ENCODE results near the gene CXCL5. TPM values are rescaled to one million over a fixed set of nuclear protein-coding genes. Genes with fewer than 3 reads are reported as not detected.
"Not testable (repeated sequence)": the region's sequence is repeated elsewhere in the genome, so short reads cannot be mapped to it uniquely, and the experiment has no call there.

Gene CXCL5
- total RNA-seq, 3 donors from 2014 or later = 0.15 TPM; not detected in 2

- Histone ChIP-seq H3K27me3 (no peaks in the 10 kb centered on the region), H3K4me1 (no peaks in the 10 kb centered on the region), H3K9me3 (peaks cover 8 to 29% of the 10 kb centered on the region in 2 donors), H3K4me3 (no peak overlapping the region), H3K27ac (no peak overlapping the region), H3K36me3 (no peaks in the 10 kb centered on the region)
- no peak for TF ChIP-seq CTCF (IDR thresholded peaks at IDR 0.05)
- TF ChIP-seq POLR2A (IDR thresholded peaks at IDR 0.05) = no peak
- no peak for TF ChIP-seq POLR2AphosphoS5 (IDR thresholded peaks at IDR 0.05)
- DNase-seq (ENCODE audit: low spot score in 2 of 2) = no peak
- intact Hi-C loops (cut with DNase I; ENCODE audit: low total_unique reads) = no loop called here
Observed at GRCh38 chr4:73970011-73970410, 28.5 kb downstream of the CXCL5 start.

DNA sequence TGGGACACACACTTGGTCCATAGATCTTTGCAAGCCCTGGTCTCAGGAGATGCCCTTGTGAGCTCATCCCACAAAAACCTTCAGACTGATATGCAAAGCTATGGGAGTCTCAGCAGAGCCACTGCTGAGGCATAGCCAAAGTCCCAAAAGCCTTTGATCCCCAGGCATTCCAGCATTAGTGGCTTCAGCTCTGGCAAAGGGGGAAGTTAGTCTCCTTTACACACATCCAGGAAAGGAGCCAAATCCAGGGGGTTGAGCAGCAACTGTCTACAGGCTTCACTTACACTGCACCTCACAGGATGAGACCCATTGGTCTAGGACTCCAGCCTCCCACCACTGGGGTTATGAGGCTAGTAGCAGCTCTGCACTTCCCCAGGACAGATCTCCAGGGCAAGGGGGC is 30.6 kb downstream of the CXCL5 start:
- Histone ChIP-seq H3K4me1 (no peaks in the 10 kb centered on the region), H3K4me3 (no peak overlapping the region), H3K36me3 (no peaks in the 10 kb centered on the region), H3K27ac (no peak overlapping the region), H3K27me3 (no peaks in the 10 kb centered on the region), H3K9me3 (peaks cover 0 to 26% of the 10 kb centered on the region in 2 donors)
- intact Hi-C loops (cut with DNase I; ENCODE audit: low total_unique reads) = no loop called here
- no peak for DNase-seq (ENCODE audit: low spot score in 2 of 2)
- TF ChIP-seq CTCF (IDR thresholded peaks at IDR 0.05) = no peak
- TF ChIP-seq POLR2AphosphoS5 (IDR thresholded peaks at IDR 0.05) = no peak
- TF ChIP-seq POLR2A (IDR thresholded peaks at IDR 0.05) = no peak

DNA sequence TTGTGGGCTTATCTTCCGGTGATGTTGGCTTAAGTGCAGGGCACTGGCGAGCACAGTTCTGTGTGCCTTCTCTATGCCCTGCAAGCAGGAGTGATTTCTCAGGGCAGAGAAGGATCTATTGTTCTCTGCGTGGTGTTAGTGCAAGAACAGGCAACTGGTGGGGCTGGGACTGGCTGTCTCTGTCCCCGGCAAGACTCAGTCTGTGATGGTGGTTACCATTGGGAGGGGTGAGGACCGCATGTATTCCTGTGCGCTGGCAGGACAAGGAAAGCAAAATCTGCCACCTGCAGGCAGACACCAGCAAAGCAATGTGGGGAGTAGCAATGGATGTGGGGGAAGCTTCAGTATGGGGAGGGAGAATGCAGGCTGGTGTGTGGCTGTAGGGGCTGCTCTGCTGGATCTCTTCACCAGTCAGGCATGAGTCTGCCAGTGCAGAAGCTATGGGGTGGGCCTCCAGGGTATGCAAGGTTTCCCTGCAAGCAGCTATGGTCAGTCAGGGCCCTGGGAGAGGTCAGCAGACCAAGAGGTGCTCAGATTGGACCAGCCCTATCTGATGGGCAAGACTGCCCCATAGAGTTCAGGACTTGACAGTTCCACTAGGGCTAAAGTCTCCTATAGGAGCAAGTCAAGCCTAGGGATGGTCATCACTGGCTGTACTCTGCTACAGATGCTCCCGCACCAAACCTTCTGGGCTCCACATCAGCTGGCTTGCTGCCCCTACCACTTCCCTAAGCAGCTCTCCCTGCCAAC is 33.4 kb downstream of the CXCL5 start:
- DNase-seq (ENCODE audit: low spot score in 2 of 2) = no peak
- Histone ChIP-seq H3K4me3 (no peak overlapping the region), H3K27ac (no peak overlapping the region), H3K36me3 (no peaks in the 10 kb centered on the region), H3K27me3 (no peaks in the 10 kb centered on the region), H3K4me1 (no peaks in the 10 kb centered on the region), H3K9me3 (peaks cover 0 to 2% of the 10 kb centered on the region in 2 donors)
- intact Hi-C loops (cut with DNase I; ENCODE audit: low total_unique reads) = no loop called here
- TF ChIP-seq POLR2A (IDR thresholded peaks at IDR 0.05) = no peak
- no peak for TF ChIP-seq POLR2AphosphoS5 (IDR thresholded peaks at IDR 0.05)

DNA sequence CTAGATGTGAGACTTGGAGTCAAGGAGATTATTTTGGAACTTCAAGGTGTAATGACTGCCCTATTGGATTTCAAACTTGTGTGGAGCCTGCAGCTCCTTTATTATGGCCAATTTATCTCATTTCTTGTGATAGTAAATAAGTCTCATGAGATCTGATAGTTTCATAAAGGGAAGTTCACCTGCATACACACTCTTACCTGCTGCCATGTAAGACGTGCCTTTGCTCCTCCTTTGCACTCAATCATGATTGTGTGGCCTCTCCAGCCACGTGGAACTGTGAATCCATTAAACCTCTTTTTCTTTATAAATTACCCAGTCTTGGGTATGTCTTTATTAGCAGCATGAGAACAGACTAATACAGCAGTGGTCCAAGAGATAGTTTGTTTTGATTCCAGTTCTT is 35.8 kb downstream of the CXCL5 start:
- H3K27me3 ChIP-seq = no peaks in the 10 kb centered on the region
- no peak overlapping the region for H3K27ac ChIP-seq
- H3K4me3 ChIP-seq = no peak overlapping the region
- H3K36me3 ChIP-seq = no peaks in the 10 kb centered on the region
- intact Hi-C loops (cut with DNase I; ENCODE audit: low total_unique reads) = no loop called here
- TF ChIP-seq POLR2A (IDR thresholded peaks at IDR 0.05) = no peak
- peaks cover 6% of the 10 kb centered on the region in 2 donors for H3K9me3 ChIP-seq
- no peaks in the 10 kb centered on the region for H3K4me1 ChIP-seq
- DNase-seq (ENCODE audit: low spot score in 2 of 2) = no peak

DNA sequence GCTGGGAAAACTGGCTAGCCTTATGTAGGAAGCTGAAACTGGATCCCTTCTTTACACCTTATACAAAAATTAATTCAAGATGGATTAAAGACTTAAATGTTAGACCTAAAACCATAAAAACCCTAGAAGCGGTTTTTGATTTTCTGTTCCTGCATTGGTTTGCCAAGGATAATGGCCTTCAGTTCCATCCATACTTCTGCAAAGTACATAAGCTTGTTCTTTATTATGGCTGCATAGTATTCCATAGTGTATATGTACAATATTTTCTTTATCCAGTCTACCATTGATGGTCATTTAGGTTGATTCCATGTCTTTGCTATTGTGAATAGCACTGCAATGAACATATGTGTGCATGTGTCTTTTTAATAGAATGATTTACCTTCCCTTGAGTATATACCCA is 39.4 kb downstream of the CXCL5 start:
- peaks cover 10 to 11% of the 10 kb centered on the region in 2 donors for H3K9me3 ChIP-seq
- intact Hi-C loops (cut with DNase I; ENCODE audit: low total_unique reads); H3K27ac ChIP-seq; H3K4me1 ChIP-seq; DNase-seq (ENCODE audit: low spot score in 2 of 2); H3K27me3 ChIP-seq; H3K4me3 ChIP-seq; H3K36me3 ChIP-seq: not testable (repeated sequence)

DNA sequence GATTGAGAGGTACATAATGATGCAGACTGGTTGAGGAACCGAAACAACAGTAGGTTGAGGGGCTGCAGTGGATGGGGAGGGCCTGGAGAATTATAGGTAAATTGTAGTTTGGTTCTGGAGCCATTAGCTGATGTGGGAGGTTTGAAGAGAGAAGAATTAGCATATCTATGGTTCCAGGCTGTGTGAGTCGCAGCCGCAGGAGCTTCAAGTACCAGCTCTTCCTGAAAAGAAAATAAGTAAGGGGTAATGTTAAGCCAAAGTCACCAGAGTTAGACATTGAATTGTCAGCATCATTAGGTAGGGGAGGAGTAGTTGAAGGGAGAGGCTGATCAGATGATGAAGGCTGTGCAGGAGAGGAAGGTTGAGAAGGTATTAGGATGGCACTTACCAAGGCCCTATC is 46.1 kb downstream of the CXCL5 start:
- no peak for TF ChIP-seq POLR2A (IDR thresholded peaks at IDR 0.05)
- no peak for TF ChIP-seq POLR2AphosphoS5 (IDR thresholded peaks at IDR 0.05)
- TF ChIP-seq CTCF (IDR thresholded peaks at IDR 0.05) = no peak
- intact Hi-C loops (cut with DNase I; ENCODE audit: low total_unique reads) = no loop called here
- no peaks in the 10 kb centered on the region for H3K4me1 ChIP-seq
- no peaks in the 10 kb centered on the region for H3K36me3 ChIP-seq
- no peaks in the 10 kb centered on the region for H3K27me3 ChIP-seq
- no peak overlapping the region for H3K27ac ChIP-seq
- no peak for DNase-seq (ENCODE audit: low spot score in 2 of 2)
- H3K4me3 ChIP-seq = no peak overlapping the region
- H3K9me3 ChIP-seq = peaks cover 4 to 5% of the 10 kb centered on the region in 2 donors

- DNase-seq (ENCODE audit: low spot score in 2 of 2); H3K27ac ChIP-seq; H3K4me3 ChIP-seq; intact Hi-C loops (cut with DNase I; ENCODE audit: low total_unique reads); H3K36me3 ChIP-seq; H3K27me3 ChIP-seq; H3K4me1 ChIP-seq; H3K9me3 ChIP-seq: not testable (repeated sequence)
Observed at GRCh38 chr4:73950376-73950920, 48.0 kb downstream of the CXCL5 start.

Data from breast epithelium (tissue), 4 donors.